CD4-positive, alpha-beta T cell (primary cell): Measurements from ENCODE around the gene NEB. TPM values are rescaled to one million over a fixed set of nuclear protein-coding genes. Genes with fewer than 3 reads are reported as not detected.

Source experiments
- ATAC-seq: fragments of 200-7000 bp; cut with Tn5 transposase; one replicate; pipeline ENCODE4 v1.10.0; 2022; ENCODE audit warnings: mild to moderate bottlenecking; ENCODE audit not compliant: poor library complexity
- CTCF ChIA-PET: fragments of 350-600 bp; sonication (Branson Sonifier 250); formaldehyde crosslinking; loops from one replicate; lab custom pipeline; 2021; ENCODE audit warnings: antibody characterized with exemption, inconsistent platforms; lab: Charles Lee
- POLR2A ChIA-PET: fragments of 350-600 bp; sonication (Branson Sonifier 250); formaldehyde crosslinking; loops from one replicate; lab custom pipeline; 2021; ENCODE audit warnings: antibody characterized with exemption, inconsistent platforms; lab: Charles Lee
- DNase-seq, 14 experiments: peaks; one replicate each; pipeline ENCODE4 v3.0.0-alpha.2; 2013 to 2020; ENCODE audit warnings: mixed read lengths in 2 of 14
- H3K27ac ChIP-seq, 2 donors: one replicate each; pipeline versions ENCODE4 v1.5.1 to v1.7.0; 2013; ENCODE audit warnings: low read length in 2 of 2, low read depth in 1 of 2, mild to moderate bottlenecking in 1 of 2
- H3K27me3 ChIP-seq, 2 experiments: 1 replicate in 1 of 2; 2 replicates in 1 of 2; pipeline versions ENCODE4 v1.6.1 to v1.7.0; 2013; ENCODE audit warnings: low read length in 2 of 2, control low read depth in 1 of 2, mild to moderate bottlenecking in 1 of 2, moderate library complexity in 1 of 2; ENCODE audit not compliant: insufficient read depth in 2 of 2, control insufficient read depth in 1 of 2
- H3K36me3 ChIP-seq: one replicate; pipeline ENCODE4 v1.6.1; 2013; ENCODE audit warnings: low read length, control low read depth; ENCODE audit not compliant: insufficient read depth
- H3K4me1 ChIP-seq: one replicate; pipeline ENCODE4 v1.6.1; 2013; ENCODE audit warnings: low read length, control low read depth; ENCODE audit not compliant: insufficient read depth
- H3K4me3 ChIP-seq: one replicate; pipeline ENCODE4 v1.5.1; 2013; ENCODE audit warnings: mild to moderate bottlenecking, low read length, moderate library complexity
- H3K9me3 ChIP-seq, 2 experiments: 1 replicate in 1 of 2; 2 replicates in 1 of 2; pipeline versions ENCODE4 v1.6.1 to v1.7.0; 2013; ENCODE audit warnings: low read length in 2 of 2, mild to moderate bottlenecking in 2 of 2, control low read depth in 1 of 2, moderate library complexity in 1 of 2; ENCODE audit not compliant: control insufficient read depth in 1 of 2, insufficient read depth in 1 of 2
- H3K27ac Mint-ChIP-seq: one replicate; pipeline ENCODE4 v1.8.0; 2020; ENCODE audit warnings: mixed read lengths
- H3K27me3 Mint-ChIP-seq: one replicate; pipeline ENCODE4 v1.8.0; 2021; ENCODE audit warnings: mixed read lengths
- H3K36me3 Mint-ChIP-seq: one replicate; pipeline ENCODE4 v1.8.0; 2021; ENCODE audit warnings: low read depth, mixed read lengths
- H3K4me1 Mint-ChIP-seq: one replicate; pipeline ENCODE4 v1.8.0; 2021; ENCODE audit warnings: low read depth, mixed read lengths
- H3K4me3 Mint-ChIP-seq: one replicate; pipeline ENCODE4 v1.8.0; 2020; ENCODE audit warnings: mild to moderate bottlenecking, mixed read lengths
- H3K9me3 Mint-ChIP-seq: one replicate; pipeline ENCODE4 v1.8.0; 2020; ENCODE audit warnings: mixed read lengths
- CTCF ChIP-seq: fragments of 200-600 bp; IDR thresholded peaks from one replicate; pipeline ENCODE4 v1.8.0; 2022; ENCODE audit warnings: antibody characterized with exemption, mild to moderate bottlenecking
- intact Hi-C, 2 experiments: fragments of 100-400 bp; cut with DNase I in 1 of 2; cut with micrococcal nuclease in 1 of 2; formaldehyde crosslinking; loops; one replicate each; pipeline versions ENCODE4 v1.15.1 to v1.9.0; 2023 to 2025; cut with DNase I, micrococcal nuclease
- total RNA-seq, 174 experiments: library from RNA in 2 of 174; stranded (reverse) in 2 of 174; gene quantifications; one replicate each; pipeline ENCODE4 v1.2.3 and lab custom pipeline; 2021 to 2026

The NEB gene
- total RNA-seq, 2 experiments from 2014 or later, result 1.2 to 1.8 TPM

GRCh38 chr2:151637271-151637781, 97.0 kb downstream of the NEB start:
- POLR2A ChIA-PET, result interaction anchor here (3.0 kb wide), 1 partner anchor 191 kb away, joined by 16 read pairs; the partner anchor contains the start of gene ARL5A

GRCh38 chr2:151634736-151635467, 99.4 kb downstream of the NEB start:
- ChIA-PET CTCF (no interaction called here), POLR2A (no interaction called here)
- Histone ChIP-seq H3K27me3 (no peaks in the 10 kb centered on the region), H3K36me3 (no peaks in the 10 kb centered on the region), H3K4me3 (no peak overlapping the region), H3K9me3 (peaks cover 4 to 5% of the 10 kb centered on the region in 2 experiments), H3K4me1 (peaks cover 30% of the 10 kb centered on the region), H3K27ac (no peak overlapping the region)
- peaks cover 51% of the 10 kb centered on the region for H3K4me1 Mint-ChIP-seq
- TF ChIP-seq CTCF, result no peak
- H3K27ac Mint-ChIP-seq, result no peak overlapping the region
- no peak overlapping the region for H3K4me3 Mint-ChIP-seq
- H3K27me3 Mint-ChIP-seq, result no peaks in the 10 kb centered on the region
- no peak for ATAC-seq
- peaks cover 3% of the 10 kb centered on the region for H3K36me3 Mint-ChIP-seq
- DNase-seq, result no peak
- peaks cover 2% of the 10 kb centered on the region for H3K9me3 Mint-ChIP-seq
- intact Hi-C loops, result loop anchor here in 1 of 2 experiments (5.0 kb wide), 1 partner anchor 192 kb away; the partner anchor contains the start of gene ARL5A

More at GRCh38 chr2:151637271-151637781, 97.0 kb downstream of the NEB start:
- Mint-ChIP-seq H3K4me3 (peak overlapping the region; percentile 82), H3K4me1 (peaks cover 57% of the 10 kb centered on the region), H3K9me3 (peaks cover 2% of the 10 kb centered on the region), H3K27me3 (no peaks in the 10 kb centered on the region), H3K36me3 (peaks cover 3% of the 10 kb centered on the region), H3K27ac (peak overlapping the region; percentile 88)
- CTCF ChIA-PET, result no interaction called here
- Histone ChIP-seq H3K36me3 (no peaks in the 10 kb centered on the region), H3K4me1 (peaks cover 30% of the 10 kb centered on the region), H3K4me3 (peak overlapping the region; percentile 28), H3K27me3 (no peaks in the 10 kb centered on the region), H3K9me3 (peaks cover 4 to 5% of the 10 kb centered on the region in 2 experiments), H3K27ac (peak overlapping the region; percentile 72 to 78)
- no peak for TF ChIP-seq CTCF
- ATAC-seq (peak; percentile 96), DNase-seq (peak; percentile 25 to 90 (median 58))
- intact Hi-C loops, result loop anchor here in 1 of 2 experiments (5.0 kb wide), 1 partner anchor 190 kb away; the partner anchor contains the start of gene ARL5A

- DNase-seq, result peak in 2 of 14 experiments; percentile 8 to 24
- no peaks in the 10 kb centered on the region for H3K27me3 Mint-ChIP-seq
These were observed 101.2 kb downstream of the NEB start for GRCh38 chr2:151632993-151633565.

More at GRCh38 chr2:151632993-151633565, 101.2 kb downstream of the NEB start:
- peaks cover 4 to 5% of the 10 kb centered on the region in 2 experiments for H3K9me3 ChIP-seq
- intact Hi-C loops, result no loop called here
- no peak overlapping the region for H3K27ac ChIP-seq
- Mint-ChIP-seq H3K27ac (no peak overlapping the region), H3K9me3 (peaks cover 2% of the 10 kb centered on the region), H3K36me3 (peaks cover 3% of the 10 kb centered on the region), H3K4me3 (no peak overlapping the region), H3K4me1 (peaks cover 33% of the 10 kb centered on the region)
- ChIA-PET CTCF (no interaction called here), POLR2A (no interaction called here)
- TF ChIP-seq CTCF, result peak; percentile 30
- H3K4me3 ChIP-seq, result no peak overlapping the region
- no peaks in the 10 kb centered on the region for H3K36me3 ChIP-seq
- no peaks in the 10 kb centered on the region for H3K27me3 ChIP-seq
- peaks cover 24% of the 10 kb centered on the region for H3K4me1 ChIP-seq
- no peak for ATAC-seq
